Activated naive CD4-positive, alpha-beta T cell treated with anti-CD3 and anti-CD28 coated beads, Interleukin-2, amount 50 U/mL, for 16 hours (primary cell): ENCODE results near the gene OR52B6.
"Not testable (repeated sequence)": the region's sequence is repeated elsewhere in the genome, so short reads cannot be mapped to it uniquely, and the experiment has no call there.

Experiments used
- DNase-seq: peaks from one replicate; pipeline ENCODE4 v3.0.0-alpha.2; 2020

OR52B6 gene

DNA sequence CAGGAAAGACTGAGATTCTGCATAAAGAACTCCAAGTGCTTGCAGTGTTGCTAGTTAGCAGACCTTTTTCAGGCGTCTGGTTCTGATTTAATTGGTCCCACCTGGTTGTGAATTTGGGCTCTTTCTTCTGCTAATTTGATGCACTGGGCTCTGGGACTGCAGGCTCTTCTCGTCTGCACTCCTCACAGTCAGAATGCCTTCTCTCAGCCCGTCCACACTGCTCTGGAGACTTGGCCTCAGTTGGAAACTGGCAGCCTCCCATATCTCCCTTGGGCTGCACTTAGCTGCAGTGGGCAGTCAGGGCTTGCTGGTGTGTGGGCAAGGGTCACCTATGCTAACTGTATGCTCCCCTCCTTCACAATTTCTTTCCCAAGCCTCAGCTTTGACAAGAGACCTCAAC lies 17.3 kb downstream of the OR52B6 start:
- DNase-seq: no peak

- DNase-seq: peak; percentile 60
Measured at GRCh38 chr11:5600374-5600851, 19.7 kb downstream of the OR52B6 start.

- DNase-seq: not testable (repeated sequence)
Measured at GRCh38 chr11:5602791-5603190, 22.1 kb downstream of the OR52B6 start.

- no peak for DNase-seq
Measured at GRCh38 chr11:5603326-5603725, 22.6 kb downstream of the OR52B6 start.

DNA sequence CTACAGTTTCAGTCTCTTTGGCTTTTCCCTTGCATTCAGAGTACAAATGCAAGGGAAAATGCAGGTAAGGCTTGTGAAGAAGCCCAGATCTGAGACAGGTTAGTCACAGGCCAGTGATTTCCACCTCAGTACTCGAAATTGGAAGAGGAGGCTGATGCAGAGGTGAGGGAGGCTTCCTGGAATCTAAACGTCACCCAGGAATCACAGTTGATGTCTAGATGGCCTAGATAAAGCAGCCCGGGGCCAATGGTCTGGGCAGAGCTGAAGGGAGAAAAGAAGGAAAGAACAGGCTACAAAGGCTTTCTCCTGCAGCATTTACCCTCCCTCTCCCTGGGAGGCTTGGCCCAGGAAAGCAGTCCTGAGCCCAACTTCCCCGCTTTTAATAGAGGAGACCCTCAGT lies 24.2 kb downstream of the OR52B6 start:
- DNase-seq: no peak

GRCh38 chr11:5605849-5606248 lies 25.2 kb downstream of the OR52B6 start:
- DNase-seq: no peak

DNA sequence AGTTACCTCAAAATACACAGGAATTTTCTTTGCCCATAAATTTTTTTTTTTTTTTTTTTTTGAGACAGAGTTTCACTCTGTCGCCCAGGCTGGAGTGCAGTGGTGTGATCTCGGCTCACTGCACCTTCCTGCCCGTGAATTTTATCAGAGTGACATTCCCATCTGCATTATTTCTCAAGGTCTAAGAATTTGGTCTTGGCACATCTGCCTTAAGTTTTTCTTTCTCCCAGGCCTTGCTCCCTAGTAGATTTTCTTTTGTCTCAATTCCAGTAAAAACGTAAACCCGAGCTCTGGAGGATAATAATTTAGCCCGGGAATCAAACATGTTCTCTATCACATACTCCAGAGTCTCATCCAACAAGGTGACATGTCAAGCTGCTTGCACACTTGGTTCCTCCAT lies 28.1 kb downstream of the OR52B6 start:
- no peak for DNase-seq

DNA sequence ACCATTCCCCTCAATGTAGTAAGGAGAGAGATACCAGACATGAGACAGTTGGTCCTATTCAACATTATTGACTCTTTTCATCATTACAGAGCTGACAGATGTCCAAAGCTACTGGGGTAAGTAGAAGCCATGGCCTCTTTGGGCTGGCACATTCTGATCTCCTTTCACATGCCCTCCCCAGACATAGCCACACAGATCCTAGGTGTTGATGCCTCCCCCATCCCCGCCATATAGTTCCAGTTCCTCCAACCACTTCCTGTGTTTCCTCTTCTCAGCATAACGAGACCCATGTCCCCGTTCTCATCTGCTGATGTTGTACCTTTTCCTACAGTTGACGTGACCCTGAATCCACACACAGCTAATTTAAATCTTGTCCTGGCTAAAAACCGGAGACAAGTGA lies 29.8 kb downstream of the OR52B6 start:
- no peak for DNase-seq

- no peak for DNase-seq
Measured at GRCh38 chr11:5611627-5612026, 30.9 kb downstream of the OR52B6 start.

- DNase-seq: no peak
Measured at GRCh38 chr11:5618807-5619206, 38.1 kb downstream of the OR52B6 start.

- no peak for DNase-seq
Measured at GRCh38 chr11:5620651-5621521, 40.2 kb downstream of the OR52B6 start.

GRCh38 chr11:5621580-5621979 lies 40.9 kb downstream of the OR52B6 start:
- no peak for DNase-seq

DNA sequence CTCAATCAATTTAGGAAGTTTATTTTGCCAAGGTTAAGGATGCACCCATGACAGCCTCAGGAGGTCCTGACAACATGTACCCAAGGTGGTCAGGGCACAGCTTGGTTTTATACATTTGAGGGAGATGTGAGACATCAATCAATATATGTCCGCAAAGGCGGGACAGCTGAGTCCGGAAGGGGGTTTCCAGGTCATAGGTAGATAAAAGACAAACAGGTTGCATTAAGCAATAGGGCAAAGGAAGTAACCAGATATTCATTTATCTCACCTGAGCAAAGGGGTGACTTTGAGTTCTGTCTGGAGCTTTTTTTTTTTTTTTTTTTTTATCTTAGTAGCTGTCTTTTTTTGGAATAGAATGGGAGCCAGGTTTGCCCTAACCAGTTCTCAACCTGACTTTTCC lies 42.1 kb downstream of the OR52B6 start:
- DNase-seq: no peak

GRCh38 chr11:5624489-5625279 lies 44.0 kb downstream of the OR52B6 start, which contains the start of gene TRIM34:
TRIM34 (plus strand) TSS chr11:5625001; CDS start chr11:5632332, 7,331 bp downstream.
- DNase-seq: peak; percentile 57

DNA sequence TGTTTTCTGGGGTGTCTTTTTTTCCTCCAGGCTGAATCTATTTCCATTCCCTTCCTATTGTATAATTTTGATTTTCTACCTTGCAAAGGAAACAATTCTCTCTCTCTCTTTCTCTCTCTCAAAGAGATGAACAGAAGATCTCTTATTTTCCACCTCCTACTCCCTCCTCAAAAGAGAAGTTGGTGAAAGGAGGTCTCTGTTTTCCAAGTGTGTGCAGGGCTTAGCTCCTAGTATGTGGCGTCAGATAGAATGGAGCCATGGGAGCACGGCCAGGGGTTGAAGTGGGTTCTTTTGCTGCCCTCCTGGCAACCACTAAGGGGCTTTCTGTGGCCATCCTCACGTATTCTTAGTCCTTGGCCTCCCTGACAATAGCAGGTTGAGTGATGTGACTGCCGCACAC lies 44.6 kb downstream of the OR52B6 start:
- no peak for DNase-seq

DNA sequence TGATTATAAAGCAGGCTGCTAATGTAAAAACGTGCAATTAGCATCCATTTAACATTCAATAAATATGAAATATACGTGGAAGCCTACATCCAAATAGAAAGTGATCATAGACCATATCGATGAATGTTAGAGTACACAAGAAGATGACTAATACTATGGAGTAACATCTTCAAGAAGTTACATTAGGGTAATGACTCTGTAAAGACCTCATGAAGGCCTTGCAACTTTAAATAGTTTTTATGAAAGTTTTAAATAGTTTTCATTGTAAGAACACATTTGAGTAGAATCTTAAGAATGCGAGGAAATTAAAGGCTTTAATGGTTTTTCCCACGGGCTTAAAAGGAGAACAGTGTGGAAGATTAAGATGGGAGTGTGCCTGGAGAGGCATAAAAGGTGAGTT lies 45.5 kb downstream of the OR52B6 start:
- DNase-seq: no peak

- DNase-seq: no peak
Measured at GRCh38 chr11:5631417-5631816, 50.7 kb downstream of the OR52B6 start.
